ENCODE data around the gene SPRTN. TPM values are rescaled to one million over a fixed set of nuclear protein-coding genes. Genes with fewer than 3 reads are reported as not detected.

The SPRTN gene
- total RNA-seq, 1 donor: 17.2 TPM

DNA sequence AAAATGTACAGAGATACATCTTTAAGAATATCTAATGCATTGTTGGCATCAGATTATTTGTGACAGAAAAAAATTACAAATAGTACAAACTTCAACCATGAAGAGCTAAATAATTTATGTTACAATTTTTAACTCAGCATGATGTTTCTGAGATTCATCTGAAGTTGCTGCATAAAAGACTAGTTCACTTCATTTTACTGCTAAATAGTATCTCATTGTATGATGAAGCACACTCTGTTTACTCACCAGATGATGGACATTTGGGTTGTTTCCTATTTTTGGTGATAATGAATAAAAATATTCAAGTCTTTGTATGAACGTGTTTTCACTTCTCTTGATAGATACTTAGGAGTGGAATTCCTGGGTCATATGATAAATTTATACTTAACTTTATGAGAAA is 63.4 kb downstream of the SPRTN start:
- no peak for DNase-seq (ENCODE audit: low read depth)
- no peak overlapping the region for H3K4me3 ChIP-seq (ENCODE audit: low read depth, low read length)
- TF ChIP-seq, protein P1, sequence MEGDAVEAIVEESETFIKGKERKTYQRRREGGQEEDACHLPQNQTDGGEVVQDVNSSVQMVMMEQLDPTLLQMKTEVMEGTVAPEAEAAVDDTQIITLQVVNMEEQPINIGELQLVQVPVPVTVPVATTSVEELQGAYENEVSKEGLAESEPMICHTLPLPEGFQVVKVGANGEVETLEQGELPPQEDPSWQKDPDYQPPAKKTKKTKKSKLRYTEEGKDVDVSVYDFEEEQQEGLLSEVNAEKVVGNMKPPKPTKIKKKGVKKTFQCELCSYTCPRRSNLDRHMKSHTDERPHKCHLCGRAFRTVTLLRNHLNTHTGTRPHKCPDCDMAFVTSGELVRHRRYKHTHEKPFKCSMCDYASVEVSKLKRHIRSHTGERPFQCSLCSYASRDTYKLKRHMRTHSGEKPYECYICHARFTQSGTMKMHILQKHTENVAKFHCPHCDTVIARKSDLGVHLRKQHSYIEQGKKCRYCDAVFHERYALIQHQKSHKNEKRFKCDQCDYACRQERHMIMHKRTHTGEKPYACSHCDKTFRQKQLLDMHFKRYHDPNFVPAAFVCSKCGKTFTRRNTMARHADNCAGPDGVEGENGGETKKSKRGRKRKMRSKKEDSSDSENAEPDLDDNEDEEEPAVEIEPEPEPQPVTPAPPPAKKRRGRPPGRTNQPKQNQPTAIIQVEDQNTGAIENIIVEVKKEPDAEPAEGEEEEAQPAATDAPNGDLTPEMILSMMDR (IDR thresholded peaks at IDR 0.05; ENCODE audit: insufficient read depth, low read length): no peak

DNA sequence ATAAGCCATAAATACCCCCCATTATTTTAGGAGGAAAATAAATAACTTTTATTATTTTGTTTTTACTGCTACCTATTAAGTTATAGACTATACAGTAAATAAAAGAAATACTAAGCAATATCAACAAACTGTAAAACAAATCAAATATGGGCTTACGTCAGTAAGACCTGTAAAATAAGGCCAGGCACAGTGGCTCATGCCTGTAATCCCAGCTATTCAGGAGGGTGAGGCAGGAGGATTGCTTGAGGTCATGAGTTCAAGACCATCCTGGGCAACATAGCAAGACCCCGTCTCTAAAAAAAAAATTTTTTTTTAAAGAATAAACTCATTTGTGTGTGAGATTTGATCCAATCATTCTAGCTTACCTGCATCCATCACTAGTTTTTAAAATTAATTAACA is 66.2 kb downstream of the SPRTN start:
- H3K4me3 ChIP-seq (ENCODE audit: low read depth, low read length): no peak overlapping the region
- DNase-seq (ENCODE audit: low read depth): no peak
- TF ChIP-seq, protein P1 (IDR thresholded peaks at IDR 0.05; ENCODE audit: insufficient read depth, low read length): no peak

Other genes starting within 250 kb of the SPRTN start
- gene TRIM67, start 176.2 kb upstream of the SPRTN start, total RNA-seq (ENCODE audit: low replicate concordance): not detected in 2 replicates
- gene GNPAT, start 97.1 kb upstream of the SPRTN start, total RNA-seq (ENCODE audit: low replicate concordance): 25.7 and 54.8 TPM in 2 replicates
- gene EXOC8, start 441 bp upstream of the SPRTN start, total RNA-seq (ENCODE audit: low replicate concordance): 18.6 and 19.3 TPM in 2 replicates
- gene EGLN1, start 84.0 kb downstream of the SPRTN start, total RNA-seq (ENCODE audit: low replicate concordance): 31.2 and 44.1 TPM in 2 replicates
- 28.9 and 43.7 TPM in 2 replicates for gene TSNAX, start 190.4 kb downstream of the SPRTN start, total RNA-seq (ENCODE audit: low replicate concordance)

Data from fibroblast of the aortic adventitia (primary cell).